C4-2B (cell line): ENCODE data around the gene TPD52L1.

Experiments used
- CTCF ChIP-seq: fragments of 450-650 bp; conservative IDR thresholded peaks from 2 replicates; pipeline ENCODE4 v1.5.1; 2017; ENCODE audit warnings: mild to moderate bottlenecking
- ZFX ChIP-seq: fragments of 450-650 bp; IDR thresholded peaks from 2 replicates; pipeline ENCODE4 v1.6.1; 2017

DNA sequence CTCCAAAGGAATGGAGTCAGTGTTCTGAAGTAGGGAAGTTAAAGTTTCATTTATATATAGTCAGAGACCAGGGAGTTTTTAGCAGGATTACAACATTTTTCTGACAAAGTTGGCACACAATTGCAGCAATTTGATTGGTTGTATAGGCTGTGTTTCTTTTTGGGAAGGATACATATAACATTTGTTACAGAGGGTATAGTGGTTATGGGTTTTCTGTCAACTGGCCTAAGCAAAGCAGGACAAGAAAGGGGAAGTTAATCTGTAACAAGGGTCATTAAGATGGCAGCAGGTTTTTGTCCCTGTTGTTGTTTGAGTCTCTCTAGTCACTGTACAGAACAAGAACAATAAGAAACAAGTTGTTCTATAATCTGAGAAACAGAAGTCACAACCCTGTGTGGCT lies 41.4 kb downstream of the TPD52L1 start:
- TF ChIP-seq CTCF (no peak), ZFX (no peak)
